Colonic mucosa (tissue), 4 donors: ENCODE data around the gene ZMYM4. TPM values are rescaled to one million over a fixed set of nuclear protein-coding genes. Genes with fewer than 3 reads are reported as not detected.

Experiments
- DNase-seq: peaks from one replicate; pipeline ENCODE4 v3.0.0-alpha.2; 2020
- H3K27ac ChIP-seq: fragments of 200-600 bp; one replicate; pipeline ENCODE4 v1.8.0; 2021
- H3K27me3 ChIP-seq: fragments of 200-600 bp; one replicate; pipeline ENCODE4 v1.8.0; 2021
- H3K36me3 ChIP-seq: fragments of 200-600 bp; one replicate; pipeline ENCODE4 v1.8.0; 2021
- H3K4me1 ChIP-seq: fragments of 200-600 bp; one replicate; pipeline ENCODE4 v1.8.0; 2021; ENCODE audit warnings: mild to moderate bottlenecking
- H3K4me3 ChIP-seq: fragments of 200-600 bp; one replicate; pipeline ENCODE4 v1.8.0; 2021
- H3K9ac ChIP-seq, 2 donors: one replicate each; pipeline ENCODE4 v1.7.0; 2013; ENCODE audit warnings: control low read depth in 2 of 2, low read depth in 2 of 2, low read length in 2 of 2
- H3K9me3 ChIP-seq: fragments of 200-600 bp; one replicate; pipeline ENCODE4 v1.8.0; 2021
- intact Hi-C: fragments of 100-400 bp; cut with DNase I; formaldehyde crosslinking; loops from one replicate; pipeline ENCODE4 v1.14.1; 2022
- total RNA-seq, 2 donors: library from RNA; stranded (reverse); fragmentation: NEBNext Ultra II Directional in 1 of 2; extraction: Animal tissue kit (Norgen Biotek cat#: 25700) in 1 of 2; gene quantifications; one replicate each; pipeline ENCODE4 v1.2.1, GENCODE V29; 2021
- TF ChIP-seq, protein P1 (sequence below): fragments of 200-600 bp; IDR thresholded peaks from one replicate; pipeline ENCODE4 v1.8.0; 2022; ENCODE audit warnings: antibody characterized with exemption, mild to moderate bottlenecking
- donor health status: healthy.
- donor health status: DM: no; HTN: no; CAD: no.
- donor health status: DM: no; HTN: no; CAD: no.

Gene ZMYM4
- total RNA-seq, 2 donors from 2014 or later = 25.9 to 31.8 TPM

DNA sequence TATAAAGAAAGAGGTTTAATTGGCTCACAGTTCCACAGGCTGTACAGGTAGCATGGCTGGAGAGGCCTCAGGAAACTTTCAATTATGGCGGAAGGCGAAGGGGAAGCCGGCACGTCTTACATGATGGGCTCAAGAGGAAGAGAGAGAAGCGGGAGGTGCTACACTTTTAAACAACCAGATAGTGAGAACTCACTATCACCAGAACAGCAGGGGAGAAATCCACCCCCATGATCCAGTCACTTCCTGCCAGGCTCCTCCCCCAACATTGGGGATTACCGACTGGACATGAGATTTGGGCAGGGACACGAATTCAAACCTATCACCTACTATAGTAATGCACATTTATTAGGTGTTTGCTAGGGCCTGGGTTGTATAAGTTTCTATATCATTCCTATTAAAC, 117.8 kb downstream of the ZMYM4 start:
- no peaks in the 10 kb centered on the region for H3K4me1 ChIP-seq
- no peaks in the 10 kb centered on the region for H3K9me3 ChIP-seq
- H3K36me3 ChIP-seq = no peaks in the 10 kb centered on the region
- no peak overlapping the region for H3K9ac ChIP-seq
- DNase-seq = no peak
- intact Hi-C loops = no loop called here
- H3K4me3 ChIP-seq = no peak overlapping the region
- TF ChIP-seq, protein P1, sequence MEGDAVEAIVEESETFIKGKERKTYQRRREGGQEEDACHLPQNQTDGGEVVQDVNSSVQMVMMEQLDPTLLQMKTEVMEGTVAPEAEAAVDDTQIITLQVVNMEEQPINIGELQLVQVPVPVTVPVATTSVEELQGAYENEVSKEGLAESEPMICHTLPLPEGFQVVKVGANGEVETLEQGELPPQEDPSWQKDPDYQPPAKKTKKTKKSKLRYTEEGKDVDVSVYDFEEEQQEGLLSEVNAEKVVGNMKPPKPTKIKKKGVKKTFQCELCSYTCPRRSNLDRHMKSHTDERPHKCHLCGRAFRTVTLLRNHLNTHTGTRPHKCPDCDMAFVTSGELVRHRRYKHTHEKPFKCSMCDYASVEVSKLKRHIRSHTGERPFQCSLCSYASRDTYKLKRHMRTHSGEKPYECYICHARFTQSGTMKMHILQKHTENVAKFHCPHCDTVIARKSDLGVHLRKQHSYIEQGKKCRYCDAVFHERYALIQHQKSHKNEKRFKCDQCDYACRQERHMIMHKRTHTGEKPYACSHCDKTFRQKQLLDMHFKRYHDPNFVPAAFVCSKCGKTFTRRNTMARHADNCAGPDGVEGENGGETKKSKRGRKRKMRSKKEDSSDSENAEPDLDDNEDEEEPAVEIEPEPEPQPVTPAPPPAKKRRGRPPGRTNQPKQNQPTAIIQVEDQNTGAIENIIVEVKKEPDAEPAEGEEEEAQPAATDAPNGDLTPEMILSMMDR = no peak
- no peaks in the 10 kb centered on the region for H3K27me3 ChIP-seq
- H3K27ac ChIP-seq = no peak overlapping the region

DNA sequence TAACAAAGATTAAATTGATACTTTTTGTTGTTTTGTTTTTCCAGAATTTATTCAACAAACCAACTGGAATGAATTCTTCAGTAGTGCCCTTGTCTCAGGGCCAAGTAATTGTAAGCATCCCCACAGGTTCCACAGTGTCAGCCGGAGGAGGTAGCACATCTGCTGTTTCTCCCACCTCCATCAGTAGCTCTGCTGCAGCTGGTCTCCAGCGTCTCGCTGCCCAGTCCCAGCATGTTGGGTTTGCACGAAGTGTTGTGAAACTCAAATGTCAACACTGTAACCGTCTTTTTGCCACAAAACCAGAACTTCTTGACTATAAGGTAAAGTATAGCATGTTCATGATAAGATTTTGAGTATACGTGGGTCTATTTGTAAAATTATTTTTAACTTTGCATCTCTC, 118.5 kb downstream of the ZMYM4 start:
- Histone ChIP-seq H3K9ac (no peak overlapping the region), H3K27ac (no peak overlapping the region), H3K27me3 (no peaks in the 10 kb centered on the region), H3K4me3 (no peak overlapping the region), H3K4me1 (no peaks in the 10 kb centered on the region), H3K36me3 (no peaks in the 10 kb centered on the region), H3K9me3 (no peaks in the 10 kb centered on the region)
- DNase-seq = no peak
- intact Hi-C loops = no loop called here
- TF ChIP-seq, protein P1 = no peak

DNA sequence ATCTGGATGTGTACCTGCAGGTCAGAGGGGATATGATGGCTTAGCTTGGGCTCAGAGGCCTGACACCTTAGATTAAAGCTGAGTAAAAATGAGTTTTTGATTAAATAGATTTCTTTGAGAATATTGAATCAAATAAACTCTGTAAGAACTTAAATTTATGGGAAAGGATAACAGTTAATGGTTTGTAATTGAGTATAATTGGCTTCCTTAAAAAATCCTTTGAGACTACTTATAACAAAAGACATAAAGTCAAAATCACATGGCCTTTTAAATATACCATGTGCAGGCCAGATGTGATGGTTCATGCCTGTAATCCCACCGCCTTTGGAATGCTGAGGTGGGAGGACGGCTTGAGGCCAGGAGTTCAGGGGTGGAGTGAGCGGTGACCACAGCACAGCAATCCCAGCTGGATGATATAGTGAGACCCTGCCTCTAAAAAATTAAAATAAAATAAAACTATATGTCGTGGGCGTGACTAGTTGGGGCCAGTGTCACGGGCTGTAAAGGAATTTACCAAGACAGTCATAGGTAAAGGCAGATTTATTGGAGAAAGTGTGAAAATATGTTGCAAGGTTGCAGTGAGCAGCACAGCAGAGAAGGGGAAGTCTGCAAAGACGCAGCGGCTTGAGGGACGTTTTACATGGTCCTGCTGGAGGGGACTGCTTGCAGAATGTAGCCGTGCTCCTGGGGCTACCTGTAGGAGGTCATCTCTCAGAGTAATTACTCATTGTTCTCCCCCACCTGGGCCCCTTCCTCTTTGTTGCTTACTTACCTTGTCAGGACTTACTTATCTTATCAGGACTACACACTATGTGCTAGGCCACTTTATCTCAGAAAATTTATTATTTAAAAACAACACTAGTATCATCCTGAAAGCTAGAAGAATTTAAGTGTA, 122.3 kb downstream of the ZMYM4 start:
- H3K36me3 ChIP-seq = peaks cover 15% of the 10 kb centered on the region

DNA sequence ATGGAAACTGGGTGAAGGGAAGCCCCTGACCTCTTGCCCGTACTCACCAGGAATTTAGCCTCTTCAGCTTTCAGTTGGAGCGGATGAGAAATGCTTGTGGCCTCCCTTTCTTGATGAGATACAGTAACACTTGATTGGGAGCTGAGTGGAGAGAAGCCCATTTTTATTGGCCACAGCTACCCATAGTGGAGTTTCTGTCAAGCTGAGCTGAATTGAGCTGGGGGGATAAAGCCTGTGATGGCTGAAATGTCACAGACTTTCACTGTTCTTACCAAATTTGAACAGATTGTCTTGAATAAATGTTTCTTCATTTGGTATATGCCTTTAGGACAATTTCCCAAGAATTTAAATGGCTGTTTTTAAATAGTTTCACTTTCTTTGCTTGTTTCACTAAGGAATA, 125.9 kb downstream of the ZMYM4 start:
- H3K27ac ChIP-seq = no peak overlapping the region

More for the DNA sequence above, 122.3 kb downstream of the ZMYM4 start:
- H3K4me1 ChIP-seq = no peaks in the 10 kb centered on the region
- no peaks in the 10 kb centered on the region for H3K9me3 ChIP-seq
- H3K27me3 ChIP-seq = no peaks in the 10 kb centered on the region
- no peak overlapping the region for H3K27ac ChIP-seq
- TF ChIP-seq, protein P1 = no peak
- no peak overlapping the region for H3K4me3 ChIP-seq
- intact Hi-C loops = no loop called here
- no peak for DNase-seq
- H3K9ac ChIP-seq = no peak overlapping the region

DNA sequence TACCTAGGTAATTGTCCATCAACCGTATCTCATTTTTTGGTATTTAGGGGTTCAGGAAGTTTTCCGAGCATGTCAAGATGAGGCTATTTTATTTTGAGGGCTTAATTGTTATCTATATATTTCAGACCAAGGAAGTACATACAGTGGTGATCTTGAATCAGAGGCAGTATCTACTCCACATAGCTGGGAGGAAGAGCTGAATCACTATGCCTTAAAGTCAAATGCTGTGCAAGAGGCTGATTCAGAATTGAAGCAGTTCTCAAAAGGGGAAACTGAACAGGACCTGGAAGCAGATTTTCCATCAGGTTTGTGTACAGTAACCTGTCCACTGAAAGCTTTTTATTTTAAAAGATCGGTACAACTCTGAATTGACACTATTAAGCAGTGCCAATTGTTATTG, 130.2 kb downstream of the ZMYM4 start:
- Histone ChIP-seq H3K36me3 (peaks cover 8% of the 10 kb centered on the region), H3K4me1 (no peaks in the 10 kb centered on the region), H3K4me3 (no peak overlapping the region), H3K27ac (no peak overlapping the region), H3K9ac (no peak overlapping the region), H3K27me3 (no peaks in the 10 kb centered on the region), H3K9me3 (no peaks in the 10 kb centered on the region)
- no peak for DNase-seq
- intact Hi-C loops = no loop called here
- TF ChIP-seq, protein P1 = no peak

More for the DNA sequence above, 125.9 kb downstream of the ZMYM4 start:
- no peak for DNase-seq
- Histone ChIP-seq H3K4me1 (no peaks in the 10 kb centered on the region), H3K27me3 (no peaks in the 10 kb centered on the region), H3K9ac (no peak overlapping the region), H3K9me3 (no peaks in the 10 kb centered on the region), H3K4me3 (no peak overlapping the region), H3K36me3 (peaks cover 15% of the 10 kb centered on the region)
- intact Hi-C loops = no loop called here
- TF ChIP-seq, protein P1 = no peak
